ENCODE data around the gene NECTIN1.

NECTIN1 gene

GRCh38 chr11:119637481-119637880 lies 91.5 kb downstream of the NECTIN1 start:
- DNase-seq = no peak

GRCh38 chr11:119635776-119636175 lies 93.2 kb downstream of the NECTIN1 start:
- no peak for DNase-seq

DNA sequence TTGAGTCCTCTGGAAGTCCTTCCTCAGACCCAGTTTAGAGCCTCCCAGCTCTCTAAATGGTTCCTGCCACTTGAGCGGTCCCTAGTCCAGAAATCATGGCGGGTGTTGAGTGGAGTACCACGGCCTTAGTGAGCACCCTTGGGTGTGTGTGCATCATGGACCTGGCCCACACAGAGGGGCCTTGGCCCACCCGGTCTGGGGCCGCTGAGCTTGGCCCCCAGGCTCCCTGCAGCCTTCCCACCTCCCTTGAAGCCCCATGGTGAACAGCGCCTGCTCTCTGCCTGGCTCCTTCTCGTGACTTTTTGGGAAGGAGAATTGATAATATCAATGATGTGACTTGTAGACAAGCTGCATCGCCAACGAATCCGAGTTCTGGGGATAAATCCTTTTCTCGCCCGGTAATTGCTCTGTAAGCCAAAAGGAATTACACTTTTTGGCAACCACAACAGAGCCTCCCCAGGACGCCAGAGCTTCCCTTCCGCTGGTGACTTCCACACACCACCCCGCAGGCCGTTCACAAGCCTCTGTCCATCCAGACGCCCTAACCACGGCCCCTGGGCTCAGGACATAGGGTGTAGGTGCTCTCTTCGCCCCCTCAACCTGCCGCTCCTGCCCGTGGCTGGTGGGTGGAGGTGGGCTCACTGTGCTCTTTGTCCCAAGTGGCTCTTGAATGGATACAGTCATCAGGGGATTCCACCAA lies 93.8 kb downstream of the NECTIN1 start:
- DNase-seq = no peak

- DNase-seq = no peak
These were observed 94.7 kb downstream of the NECTIN1 start for GRCh38 chr11:119634301-119634700.

GRCh38 chr11:119629834-119630624 lies 99.0 kb downstream of the NECTIN1 start:
- no peak for DNase-seq

DNA sequence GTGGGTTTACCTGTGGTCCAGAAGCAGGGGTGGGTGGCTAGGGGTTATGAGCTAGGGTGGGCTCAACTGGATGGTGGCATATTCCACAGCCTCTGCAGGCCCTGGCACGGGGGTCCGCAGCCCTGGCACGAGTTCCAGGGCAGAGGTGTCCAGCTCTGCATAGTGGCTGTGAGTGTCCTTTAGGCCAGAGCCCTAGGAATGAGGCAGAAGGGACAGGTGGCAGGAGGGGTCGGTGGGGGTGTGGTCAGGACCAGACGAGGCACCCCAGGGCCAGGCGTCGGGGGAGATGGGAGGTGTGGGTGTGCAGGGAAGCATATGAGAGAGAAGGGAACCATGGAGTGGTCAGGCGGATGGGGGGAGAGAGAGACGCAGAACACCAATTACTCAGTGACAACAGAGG lies 99.9 kb downstream of the NECTIN1 start:
- DNase-seq = no peak

DNA sequence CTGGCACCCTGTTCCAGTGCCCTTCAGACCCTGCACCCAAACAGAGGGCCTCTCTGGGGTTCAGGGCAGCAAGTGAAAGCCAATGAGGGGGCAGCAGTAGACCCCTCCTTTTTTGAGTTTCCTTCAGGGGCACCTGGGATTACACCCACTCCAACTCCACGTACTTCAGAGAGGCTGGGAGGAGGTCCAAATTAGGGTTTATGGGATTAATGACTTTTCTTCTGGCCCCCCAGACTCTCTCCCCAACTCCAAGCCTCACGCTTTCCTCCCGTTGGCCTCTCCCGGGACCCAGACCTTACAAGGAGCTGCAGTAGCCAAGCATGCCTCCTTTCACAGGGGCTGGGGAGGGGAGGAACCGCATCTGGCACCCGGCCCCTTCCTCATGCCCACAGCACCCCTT lies 101.7 kb downstream of the NECTIN1 start:
- DNase-seq = no peak

DNA sequence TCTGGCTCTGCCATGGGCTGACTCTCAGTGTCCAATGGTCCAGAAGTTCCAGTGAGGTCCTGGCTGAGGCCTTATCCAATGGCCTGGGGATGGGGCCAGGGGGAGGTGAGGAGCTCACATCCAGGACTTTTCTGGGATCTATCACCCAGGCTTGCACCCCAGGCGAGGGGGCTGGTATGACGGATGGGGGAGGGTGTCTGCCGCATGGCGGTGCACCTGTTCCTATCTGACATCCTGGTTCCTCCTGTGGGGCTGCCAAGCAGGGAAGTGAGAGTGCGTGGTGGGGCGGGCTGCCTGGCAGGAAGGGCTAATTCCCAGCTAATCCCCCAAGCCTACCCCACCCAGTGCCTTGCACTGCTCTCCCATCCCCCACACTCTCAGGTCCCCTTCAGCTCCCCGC lies 102.1 kb downstream of the NECTIN1 start:
- no peak for DNase-seq

DNA sequence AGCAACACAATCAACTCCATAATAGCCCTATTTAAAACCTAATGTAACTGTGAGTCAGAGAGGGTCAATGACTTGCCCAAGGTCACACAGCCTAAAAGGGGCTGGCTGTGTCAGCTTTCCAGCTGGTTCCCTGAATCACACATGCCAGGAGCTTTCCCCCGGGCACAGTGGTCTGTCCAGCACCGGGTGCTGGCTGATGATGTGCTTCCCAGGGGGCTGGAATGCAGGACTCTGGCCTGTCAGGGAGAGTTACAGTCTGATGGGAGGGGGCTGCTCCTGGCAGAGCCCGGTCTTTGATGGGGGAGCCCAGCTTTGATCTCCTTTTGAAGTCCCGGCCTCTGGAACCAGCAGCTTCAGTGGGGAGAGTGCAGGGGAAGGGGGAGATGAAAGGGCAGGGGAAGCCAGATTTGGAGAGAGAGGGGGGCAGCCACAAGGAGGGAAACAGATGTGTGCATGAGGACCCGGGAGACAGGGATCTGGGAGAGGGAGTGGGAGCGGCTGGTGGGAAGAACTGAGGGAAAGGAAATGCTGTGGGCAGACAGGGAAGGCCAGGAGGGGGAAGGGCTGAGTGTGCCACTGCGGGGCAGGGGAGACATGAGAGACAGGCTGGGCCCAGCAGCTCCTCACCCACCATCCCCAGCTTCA lies 102.7 kb downstream of the NECTIN1 start:
- DNase-seq = no peak

DNA sequence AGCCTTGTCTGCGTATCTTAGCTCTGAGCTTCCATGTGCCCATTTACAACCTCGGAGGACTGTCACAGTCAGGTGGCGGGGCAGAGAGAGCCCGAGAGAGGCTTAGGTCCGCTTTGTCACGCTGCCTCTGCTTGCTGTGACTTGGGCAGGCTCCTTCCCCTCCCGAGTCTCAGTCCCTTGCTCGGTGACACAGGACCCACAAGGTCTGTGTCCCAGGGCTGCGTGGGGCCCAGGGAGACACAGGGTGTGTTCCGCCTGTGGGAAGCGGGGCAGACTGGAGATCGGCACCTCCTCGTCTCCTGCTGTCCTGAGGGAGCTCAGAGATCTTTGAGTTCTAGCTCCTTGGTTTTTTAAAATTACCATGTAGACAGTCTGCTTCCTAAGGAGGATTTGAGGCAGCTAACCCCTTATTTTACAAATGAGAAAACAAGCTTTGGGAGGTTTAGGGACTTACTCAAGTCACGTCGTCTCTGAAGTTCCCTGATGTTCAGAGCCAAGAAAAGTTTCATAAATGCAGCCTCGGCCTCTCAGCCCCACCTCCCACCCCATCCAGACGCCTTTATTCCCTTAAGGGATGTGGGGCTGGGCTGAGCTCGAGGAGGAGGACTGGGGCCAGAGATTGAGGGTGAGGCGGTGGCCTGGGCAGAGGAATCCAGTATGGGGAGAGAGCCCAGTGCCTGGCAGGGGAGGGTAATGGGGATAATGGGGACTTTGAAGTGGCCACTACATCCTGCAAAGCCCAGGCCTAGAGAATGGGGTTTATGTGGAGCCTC lies 103.6 kb downstream of the NECTIN1 start:
- DNase-seq = no peak

DNA sequence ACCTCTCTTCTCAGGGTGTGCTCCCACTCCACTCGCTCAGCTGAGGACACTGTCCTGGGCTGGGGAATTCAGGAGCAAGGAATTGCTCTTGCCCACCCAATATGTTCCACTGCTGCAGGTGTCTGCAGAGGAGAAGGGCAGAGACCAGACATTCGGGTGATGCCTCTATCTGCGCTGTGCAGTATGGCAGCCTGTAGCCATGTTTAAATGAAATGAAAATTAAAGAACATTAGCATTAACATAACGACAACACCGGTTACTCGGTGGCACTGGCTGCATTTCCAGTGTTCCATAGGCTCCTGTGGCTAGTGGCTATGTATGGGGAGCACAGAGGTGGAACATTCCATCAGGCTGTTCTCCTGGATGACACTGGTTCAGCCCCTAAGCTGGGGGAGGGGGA lies 104.4 kb downstream of the NECTIN1 start:
- DNase-seq = no peak

DNA sequence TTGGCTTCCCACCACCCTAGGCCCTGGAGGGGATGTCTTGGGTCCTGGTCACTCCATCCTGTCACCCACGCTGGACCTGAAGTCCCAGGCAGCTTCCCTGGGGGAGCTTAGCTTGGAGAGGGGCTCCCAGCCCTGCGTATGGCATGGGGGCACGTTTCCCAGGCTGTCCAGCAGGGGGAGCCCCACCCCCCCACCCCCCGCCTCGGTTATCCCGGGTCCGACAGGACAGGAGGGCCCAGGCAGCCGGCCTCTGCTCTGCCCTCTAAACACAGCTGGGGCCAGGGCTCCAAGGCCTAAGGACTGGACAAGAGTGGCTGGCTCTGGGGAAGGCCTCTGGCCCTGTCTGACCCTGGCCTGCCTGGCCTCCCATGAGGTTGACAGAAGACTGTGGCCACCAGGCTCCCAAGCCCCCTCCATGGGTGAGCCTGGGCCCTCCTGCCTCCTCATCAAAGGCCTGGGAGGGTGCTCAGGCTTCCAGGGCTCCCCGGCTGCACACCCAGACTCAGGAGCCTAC lies 104.8 kb downstream of the NECTIN1 start:
- DNase-seq = no peak

GRCh38 chr11:119623682-119624081 lies 105.3 kb downstream of the NECTIN1 start:
- no peak for DNase-seq

DNA sequence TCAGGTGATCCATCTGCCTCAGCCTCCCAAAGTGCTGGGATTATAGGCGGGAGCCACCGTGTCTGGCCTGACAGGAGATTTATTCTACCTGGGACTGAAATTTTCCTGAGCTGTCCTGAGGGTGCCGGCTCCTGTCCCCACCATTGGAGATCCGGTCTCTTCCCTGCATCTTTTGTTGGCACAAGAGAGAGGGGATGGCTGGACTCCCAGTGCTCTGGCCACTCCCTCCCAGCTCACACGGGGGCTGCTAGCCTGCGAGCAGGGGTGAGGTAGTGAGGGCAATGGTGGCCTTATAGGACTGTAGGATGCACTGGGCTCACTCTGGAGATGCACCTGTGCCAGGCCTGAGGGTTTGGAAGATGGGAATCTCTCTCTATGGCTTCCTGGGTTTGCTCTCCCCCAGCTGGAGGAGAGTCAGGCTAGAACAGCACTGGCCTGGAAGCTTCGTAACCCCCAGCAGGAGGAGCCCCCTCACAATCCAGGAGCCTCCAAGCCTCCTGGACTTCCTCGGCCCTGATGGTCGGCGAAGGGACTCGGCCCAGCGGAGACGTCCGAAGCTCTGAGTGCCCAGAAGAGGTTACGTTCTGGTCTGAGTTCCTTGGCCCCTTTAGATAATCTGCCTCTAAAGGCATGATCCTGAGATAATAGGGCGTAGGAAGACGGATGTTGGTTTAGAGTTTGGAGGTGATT lies 106.4 kb downstream of the NECTIN1 start:
- no peak for DNase-seq

DNA sequence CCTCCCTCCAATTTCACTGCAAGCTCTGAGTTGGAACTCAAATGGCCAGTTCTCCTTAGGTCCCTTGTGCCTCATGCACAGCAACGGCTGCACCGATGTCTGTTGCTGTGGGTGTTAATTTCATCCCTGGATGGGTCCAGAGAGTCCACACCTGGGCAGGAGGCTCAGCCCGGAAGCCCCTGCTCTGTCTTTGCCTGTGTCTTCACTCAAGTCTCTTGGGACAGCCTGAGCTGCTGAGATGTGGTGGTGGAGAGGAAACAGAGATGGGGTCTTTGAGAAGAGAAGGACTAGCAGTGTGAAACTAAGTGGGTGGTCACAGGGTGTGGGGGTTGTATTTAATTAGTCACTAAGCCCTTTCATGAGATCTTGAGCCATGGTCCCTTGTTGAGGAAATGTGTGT lies 109.3 kb downstream of the NECTIN1 start:
- no peak for DNase-seq

DNA sequence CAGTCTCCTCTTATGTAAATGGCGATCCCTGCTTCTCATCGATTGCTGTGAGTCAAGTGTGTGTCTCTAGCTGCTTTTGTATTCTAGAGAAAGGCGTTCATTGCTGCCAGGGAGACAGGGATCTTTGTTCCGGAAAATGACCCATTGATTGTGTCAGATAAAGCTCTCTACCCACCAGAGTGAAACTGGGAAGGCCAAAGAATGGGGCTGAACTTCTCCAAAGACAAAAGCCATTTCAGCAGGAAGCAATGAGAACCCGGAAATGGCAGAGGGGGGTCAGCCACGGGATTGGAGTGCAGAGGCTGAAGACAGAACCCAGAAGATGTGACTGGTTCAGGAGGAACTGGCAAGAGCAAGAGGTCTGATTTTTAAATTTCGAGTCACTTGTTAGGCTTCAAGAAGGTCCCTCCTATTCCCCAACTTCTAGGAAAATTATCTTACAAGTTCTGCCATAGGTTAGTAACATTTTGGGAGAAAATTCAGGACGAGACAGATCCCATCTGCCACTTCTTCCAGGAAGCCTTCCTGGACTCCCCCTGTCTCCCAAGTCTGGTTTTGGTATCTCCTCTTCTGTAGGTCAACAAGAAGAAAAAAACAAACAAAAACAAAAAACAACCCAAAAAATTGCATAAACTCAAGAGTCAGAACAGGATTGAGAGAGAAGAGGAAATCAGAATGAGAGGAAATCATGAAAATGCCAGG lies 110.6 kb downstream of the NECTIN1 start:
- DNase-seq = no peak

GRCh38 chr11:119617340-119617713 lies 111.7 kb downstream of the NECTIN1 start:
- DNase-seq = no peak

DNA sequence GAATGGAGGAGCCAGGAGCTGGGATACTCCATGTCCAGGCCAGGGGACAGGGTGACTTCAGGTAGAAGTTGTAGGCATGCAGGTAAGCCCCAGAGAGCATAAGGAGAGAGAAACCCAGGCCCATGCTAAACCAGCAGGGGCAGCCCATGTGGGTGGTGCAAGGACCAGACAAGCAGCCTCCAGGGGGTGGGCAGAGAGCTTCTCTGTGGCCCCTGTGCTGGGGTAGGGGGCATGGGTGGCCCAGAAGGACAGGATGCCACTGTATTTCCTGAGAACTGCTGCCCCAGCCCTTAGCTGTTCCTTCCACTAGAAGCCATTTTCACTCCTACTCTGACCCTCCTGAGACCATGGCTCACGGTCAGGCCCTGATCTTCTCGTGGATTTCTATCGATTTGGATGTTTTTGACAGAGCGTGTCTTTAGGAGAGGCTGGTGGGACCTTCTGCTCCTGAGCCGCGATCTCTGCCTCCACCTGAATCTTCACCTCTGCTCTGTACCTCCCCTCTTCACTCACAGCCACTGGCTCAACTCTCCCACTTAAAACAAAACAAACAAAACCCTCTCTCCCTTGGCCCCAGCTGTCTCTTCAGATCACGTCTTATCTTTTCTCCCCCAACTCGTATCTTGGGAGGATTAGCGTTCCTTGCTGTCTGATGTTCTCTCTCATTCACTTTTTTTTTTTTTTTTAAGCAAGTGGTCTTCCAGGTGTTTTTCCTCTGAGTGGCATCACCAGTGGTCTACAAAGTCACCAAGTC lies 112.2 kb downstream of the NECTIN1 start:
- no peak for DNase-seq

- no peak for DNase-seq
These were observed 113.2 kb downstream of the NECTIN1 start for GRCh38 chr11:119615882-119616196.

- peak in 1 of 5 experiments; percentile 52 for DNase-seq
These were observed 113.8 kb downstream of the NECTIN1 start for GRCh38 chr11:119615003-119615881.
